Caco-2 (cell line): ENCODE results near the gene OTUD1. TPM values are rescaled to one million over a fixed set of nuclear protein-coding genes. Genes with fewer than 3 reads are reported as not detected.

Source experiments
- BruUV-seq: library from RNA; stranded (reverse); fragments of 400-500 nt; replicated peaks from 2 replicates; lab custom pipeline; 2021; lab: Mats Ljungman, UMichigan
- CTCF ChIA-PET: fragments of 300-600 bp; sonication (Branson Sonifier 250); formaldehyde crosslinking; loops from one replicate; lab custom pipeline; 2022; ENCODE audit warnings: antibody characterized with exemption; lab: Charles Lee
- POLR2A ChIA-PET: fragments of 300-600 bp; sonication (Branson Sonifier 250); formaldehyde crosslinking; loops from one replicate; lab custom pipeline; 2022; ENCODE audit warnings: antibody characterized with exemption; lab: Charles Lee
- DNase-seq, 2 experiments: peaks; one replicate each; pipeline versions ENCODE4 v3.0.0 to v3.0.0-alpha.2; 2020 to 2022
- H3K27me3 ChIP-seq: replicated peaks from 2 replicates; pipeline ENCODE4 v1.6.0; 2011; ENCODE audit warnings: low read length; ENCODE audit not compliant: control insufficient read depth, insufficient read depth
- H3K36me3 ChIP-seq: 2 replicates; pipeline ENCODE4 v1.5.1; 2011; ENCODE audit warnings: low read length; ENCODE audit not compliant: control insufficient read depth, insufficient read depth
- H3K4me1 ChIP-seq: fragments of 250-450 bp; sonication (Bioruptor Pico); 2 replicates; pipeline ENCODE4 v1.5.1; 2020; ENCODE audit warnings: mild to moderate bottlenecking
- H3K4me3 ChIP-seq: 2 replicates; pipeline ENCODE4 v1.5.1; 2011; ENCODE audit warnings: low read depth, mild to moderate bottlenecking, control low read depth, low read length
- H3K9me3 ChIP-seq: fragments of 250-450 bp; sonication (Bioruptor Pico); 2 replicates; pipeline ENCODE4 v1.5.1; 2020; ENCODE audit warnings: mild to moderate bottlenecking, moderate library complexity
- H3K27ac Mint-ChIP-seq: one replicate; pipeline ENCODE4 v1.8.0; 2022; ENCODE audit warnings: mixed read lengths; ENCODE audit not compliant: unreplicated experiment
- H3K27me3 Mint-ChIP-seq: one replicate; pipeline ENCODE4 v1.8.0; 2022; ENCODE audit warnings: mixed read lengths; ENCODE audit not compliant: insufficient read depth, unreplicated experiment
- H3K36me3 Mint-ChIP-seq: one replicate; pipeline ENCODE4 v1.8.0; 2022; ENCODE audit warnings: mild to moderate bottlenecking, mixed read lengths; ENCODE audit not compliant: insufficient read depth, unreplicated experiment
- H3K4me1 Mint-ChIP-seq: one replicate; pipeline ENCODE4 v1.8.0; 2022; ENCODE audit warnings: low read depth, mixed read lengths; ENCODE audit not compliant: unreplicated experiment
- H3K4me3 Mint-ChIP-seq: one replicate; pipeline ENCODE4 v1.8.0; 2022; ENCODE audit warnings: mild to moderate bottlenecking, moderate library complexity, mixed read lengths; ENCODE audit not compliant: unreplicated experiment
- H3K9me3 Mint-ChIP-seq: one replicate; pipeline ENCODE4 v1.8.0; 2022; ENCODE audit warnings: mixed read lengths; ENCODE audit not compliant: unreplicated experiment
- CTCF ChIP-seq, 2 experiments: fragments of 200-600 bp in 1 of 2; IDR thresholded peaks; 1 replicate in 1 of 2; 2 replicates in 1 of 2; pipeline versions ENCODE4 v1.5.1 to v1.8.0; 2011 to 2022; ENCODE audit warnings: antibody characterized with exemption in 1 of 2, control low read depth in 1 of 2, inconsistent platforms in 1 of 2, low read depth in 1 of 2, low read length in 1 of 2, mild to moderate bottlenecking in 1 of 2, moderate library complexity in 1 of 2; ENCODE audit not compliant: insufficient read depth in 1 of 2, severe bottlenecking in 1 of 2, unreplicated experiment in 1 of 2
- intact Hi-C: fragments of 100-400 bp; cut with micrococcal nuclease; formaldehyde crosslinking; loops from one replicate; pipeline ENCODE4 v1.10.0; 2022; ENCODE audit not compliant: unreplicated experiment
- total RNA-seq: library from RNA; stranded (reverse); gene quantifications from 2 replicates; pipeline ENCODE4 v1.2.3, GENCODE V29; 2022

The OTUD1 gene
- total RNA-seq, 1 experiment from 2014 or later, result 10.7 TPM

DNA sequence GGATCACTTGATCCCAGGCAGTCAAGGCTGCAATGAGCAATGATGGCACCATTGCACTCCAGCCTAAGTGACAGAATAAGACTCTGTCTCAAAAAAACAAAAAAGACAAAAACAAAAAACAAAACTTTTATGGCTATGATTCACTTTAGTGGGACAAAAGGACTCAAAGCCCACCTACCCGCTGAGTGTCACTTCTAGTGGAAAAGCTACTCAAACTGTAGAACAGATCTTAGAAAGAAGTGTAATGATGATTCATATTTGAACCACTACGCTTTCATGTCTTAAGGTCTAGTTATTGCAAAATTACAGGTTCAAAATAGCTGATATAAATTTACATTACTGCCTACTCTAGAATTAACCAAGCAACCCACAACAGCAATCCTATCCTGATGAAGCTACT, 47.1 kb upstream of the OTUD1 start:
- H3K27me3 ChIP-seq, result no peaks in the 10 kb centered on the region
- Mint-ChIP-seq H3K27ac (no peak overlapping the region), H3K36me3 (no peaks in the 10 kb centered on the region), H3K4me3 (no peak overlapping the region), H3K4me1 (no peaks in the 10 kb centered on the region), H3K9me3 (no peaks in the 10 kb centered on the region), H3K27me3 (peaks cover 4% of the 10 kb centered on the region)
- no peak for TF ChIP-seq CTCF (IDR thresholded peaks at IDR 0.05; ENCODE audit: insufficient read depth in 1 of 2, low read depth in 1 of 2, low read length in 1 of 2, severe bottlenecking in 1 of 2, unreplicated experiment in 1 of 2)
- DNase-seq, result no peak
- intact Hi-C loops, result no loop called here
- H3K4me1 ChIP-seq, result no peaks in the 10 kb centered on the region
- H3K4me3 ChIP-seq, result no peak overlapping the region
- ChIA-PET CTCF (no interaction called here), POLR2A (no interaction called here)
- H3K36me3 ChIP-seq, result no peaks in the 10 kb centered on the region
- no TSS peak for BruUV-seq
- H3K9me3 ChIP-seq, result no peaks in the 10 kb centered on the region

GRCh38 chr10:23395017-23395416, 43.9 kb upstream of the OTUD1 start:
- H3K27ac Mint-ChIP-seq, result no peak overlapping the region
- H3K4me3 Mint-ChIP-seq, result no peak overlapping the region
- POLR2A ChIA-PET, result no interaction called here
- BruUV-seq, result no TSS peak
- no peak for TF ChIP-seq CTCF (IDR thresholded peaks at IDR 0.05; ENCODE audit: insufficient read depth in 1 of 2, low read depth in 1 of 2, low read length in 1 of 2, severe bottlenecking in 1 of 2, unreplicated experiment in 1 of 2)
- H3K36me3 Mint-ChIP-seq, result no peaks in the 10 kb centered on the region
- H3K9me3 ChIP-seq, result no peaks in the 10 kb centered on the region
- DNase-seq, result no peak
- H3K4me1 Mint-ChIP-seq, result peaks cover 7% of the 10 kb centered on the region
- H3K9me3 Mint-ChIP-seq, result no peaks in the 10 kb centered on the region
- H3K36me3 ChIP-seq, result no peaks in the 10 kb centered on the region
- no peaks in the 10 kb centered on the region for H3K27me3 ChIP-seq
- H3K4me1 ChIP-seq, result no peaks in the 10 kb centered on the region; the same call in 1 of the 2 replicates
- peaks cover 4% of the 10 kb centered on the region for H3K27me3 Mint-ChIP-seq
- CTCF ChIA-PET, result no interaction called here
- intact Hi-C loops, result no loop called here
- H3K4me3 ChIP-seq, result no peak overlapping the region

DNA sequence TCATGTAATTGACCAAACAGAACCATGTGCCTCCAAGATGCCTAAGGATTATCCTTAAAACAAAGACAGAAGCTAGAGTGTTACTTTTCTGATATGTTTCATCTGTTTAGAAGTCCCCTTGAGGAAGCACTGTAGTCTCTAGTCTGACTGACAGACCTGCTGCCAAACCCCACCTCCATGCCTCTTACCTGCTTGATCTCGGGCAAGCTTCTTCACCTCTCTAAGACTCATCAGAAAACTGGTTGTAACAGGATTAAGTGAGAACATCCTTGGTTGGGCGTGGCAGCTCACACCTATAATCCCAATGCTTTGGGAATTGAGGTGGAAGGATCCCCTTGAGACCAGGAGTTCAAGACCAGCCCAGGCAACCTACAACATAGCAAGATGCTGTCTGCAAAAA, 42.2 kb upstream of the OTUD1 start:
- Mint-ChIP-seq H3K27ac (no peak overlapping the region), H3K4me3 (no peak overlapping the region), H3K27me3 (peaks cover 4% of the 10 kb centered on the region), H3K4me1 (peaks cover 7% of the 10 kb centered on the region), H3K9me3 (no peaks in the 10 kb centered on the region), H3K36me3 (no peaks in the 10 kb centered on the region)
- Histone ChIP-seq H3K36me3 (no peaks in the 10 kb centered on the region), H3K4me1 (peaks cover 3% of the 10 kb centered on the region; the same call in 1 of the 2 replicates), H3K27me3 (no peaks in the 10 kb centered on the region), H3K4me3 (no peak overlapping the region), H3K9me3 (no peaks in the 10 kb centered on the region)
- DNase-seq, result no peak
- POLR2A ChIA-PET, result no interaction called here
- no peak for TF ChIP-seq CTCF (IDR thresholded peaks at IDR 0.05; ENCODE audit: insufficient read depth in 1 of 2, low read depth in 1 of 2, low read length in 1 of 2, severe bottlenecking in 1 of 2, unreplicated experiment in 1 of 2)
- CTCF ChIA-PET, result no interaction called here
- intact Hi-C loops, result no loop called here
- no TSS peak for BruUV-seq
